ENCODE data around the gene SKIL.

Gene SKIL

GRCh38 chr3:170418422-170419398 lies 61.2 kb downstream of the SKIL start, which contains the start of gene CLDN11:
TSS of gene CLDN11 (plus strand) at chr3:170418868. CDS start at chr3:170419067, 199 bp downstream.
- H3K27me3 ChIP-seq (ENCODE audit: insufficient read depth, poor library complexity, severe bottlenecking) = peaks cover 35% of the 10 kb centered on the region
- no peak for DNase-seq (ENCODE audit: low read depth in 1 of 2, low spot score in 1 of 2)
- no peak within 1 kb of the TSS for H3K4me3 ChIP-seq (replicated peaks; ENCODE audit: insufficient read depth, low read length)
- no peak within 1 kb of the TSS for H3K27ac ChIP-seq (replicated peaks)
- no peak for TF ChIP-seq SPI1 (IDR thresholded peaks at IDR 0.05; ENCODE audit: borderline replicate concordance, low read depth)
- TF ChIP-seq REST (IDR thresholded peaks at IDR 0.05; ENCODE audit: insufficient replicate concordance, low read depth) = no peak
- TF ChIP-seq POLR2AphosphoS5 (IDR thresholded peaks at IDR 0.05; ENCODE audit: low read depth) = no peak
- TF ChIP-seq CTCF (IDR thresholded peaks at IDR 0.05; ENCODE audit: insufficient read depth, low read length) = no peak
- no peak for TF ChIP-seq GABPA (IDR thresholded peaks at IDR 0.05; ENCODE audit: low read depth)

- no peak for TF ChIP-seq REST (IDR thresholded peaks at IDR 0.05; ENCODE audit: insufficient replicate concordance, low read depth)
- TF ChIP-seq POLR2AphosphoS5 (IDR thresholded peaks at IDR 0.05; ENCODE audit: low read depth) = no peak
- no peak for TF ChIP-seq CTCF (IDR thresholded peaks at IDR 0.05; ENCODE audit: insufficient read depth, low read length)
- no peak for TF ChIP-seq GABPA (IDR thresholded peaks at IDR 0.05; ENCODE audit: low read depth)
- TF ChIP-seq SPI1 (IDR thresholded peaks at IDR 0.05; ENCODE audit: borderline replicate concordance, low read depth) = no peak
- no peak overlapping the region for H3K27ac ChIP-seq (replicated peaks)
- peaks cover 35% of the 10 kb centered on the region for H3K27me3 ChIP-seq (ENCODE audit: insufficient read depth, poor library complexity, severe bottlenecking)
- no peak overlapping the region for H3K4me3 ChIP-seq (replicated peaks; ENCODE audit: insufficient read depth, low read length)
- no peak for DNase-seq (ENCODE audit: low read depth in 1 of 2, low spot score in 1 of 2)
Observed at GRCh38 chr3:170419557-170420087, 62.1 kb downstream of the SKIL start.

GRCh38 chr3:170420307-170420821 lies 62.8 kb downstream of the SKIL start:
- TF ChIP-seq SPI1 (IDR thresholded peaks at IDR 0.05; ENCODE audit: borderline replicate concordance, low read depth) = no peak
- no peak for TF ChIP-seq REST (IDR thresholded peaks at IDR 0.05; ENCODE audit: insufficient replicate concordance, low read depth)
- no peak for TF ChIP-seq GABPA (IDR thresholded peaks at IDR 0.05; ENCODE audit: low read depth)
- TF ChIP-seq POLR2AphosphoS5 (IDR thresholded peaks at IDR 0.05; ENCODE audit: low read depth) = no peak
- no peak for TF ChIP-seq CTCF (IDR thresholded peaks at IDR 0.05; ENCODE audit: insufficient read depth, low read length)
- Histone ChIP-seq H3K27ac (replicated peaks) (no peak overlapping the region), H3K27me3 (ENCODE audit: insufficient read depth, poor library complexity, severe bottlenecking) (peaks cover 35% of the 10 kb centered on the region), H3K4me3 (replicated peaks; ENCODE audit: insufficient read depth, low read length) (no peak overlapping the region)
- no peak for DNase-seq (ENCODE audit: low read depth in 1 of 2, low spot score in 1 of 2)

Measured in HL-60 (cell line).